Measurements from ENCODE around the gene PDGFRB. TPM values are rescaled to one million over a fixed set of nuclear protein-coding genes. Genes with fewer than 3 reads are reported as not detected.

The PDGFRB gene
- polyA plus RNA-seq, 4 donors = 130 to 148 (median 143) TPM

GRCh38 chr5:150147670-150148069 is 8.0 kb downstream of the PDGFRB start:
- DNase-seq (ENCODE audit: low read depth in 4 of 4, low spot score in 2 of 4) = no peak

GRCh38 chr5:150146862-150147601 is 8.6 kb downstream of the PDGFRB start:
- DNase-seq (ENCODE audit: low read depth in 4 of 4, low spot score in 2 of 4) = no peak

- no peak for DNase-seq (ENCODE audit: low read depth in 4 of 4, low spot score in 2 of 4)
Measured at GRCh38 chr5:150146235-150146634, 9.4 kb downstream of the PDGFRB start.

- no peak for DNase-seq (ENCODE audit: low read depth in 4 of 4, low spot score in 2 of 4)
Measured at GRCh38 chr5:150144879-150145278, 10.8 kb downstream of the PDGFRB start.

- peak in 1 of 4 donors; percentile 68 for DNase-seq (ENCODE audit: low read depth in 4 of 4, low spot score in 2 of 4)
Measured at GRCh38 chr5:150144246-150144801, 11.3 kb downstream of the PDGFRB start.

GRCh38 chr5:150143350-150144245 is 12.0 kb downstream of the PDGFRB start:
- no peak for DNase-seq (ENCODE audit: low read depth in 4 of 4, low spot score in 2 of 4)

- DNase-seq (ENCODE audit: low read depth in 4 of 4, low spot score in 2 of 4) = no peak
Measured at GRCh38 chr5:150142959-150143349, 12.7 kb downstream of the PDGFRB start.

GRCh38 chr5:150142185-150142958 is 13.3 kb downstream of the PDGFRB start:
- DNase-seq (ENCODE audit: low read depth in 4 of 4, low spot score in 2 of 4) = no peak

- no peak for DNase-seq (ENCODE audit: low read depth in 4 of 4, low spot score in 2 of 4)
Measured at GRCh38 chr5:150141544-150142184, 14.0 kb downstream of the PDGFRB start.

- DNase-seq (ENCODE audit: low read depth in 4 of 4, low spot score in 2 of 4) = no peak
Measured at GRCh38 chr5:150140830-150141229, 14.8 kb downstream of the PDGFRB start.

GRCh38 chr5:150139334-150139733 is 16.3 kb downstream of the PDGFRB start:
- no peak for DNase-seq (ENCODE audit: low read depth in 4 of 4, low spot score in 2 of 4)

- DNase-seq (ENCODE audit: low read depth in 4 of 4, low spot score in 2 of 4) = peak in 2 of 4 donors; percentile 81 to 85
Measured at GRCh38 chr5:150138551-150139265, 16.9 kb downstream of the PDGFRB start.

GRCh38 chr5:150137997-150138396 is 17.6 kb downstream of the PDGFRB start:
- no peak for DNase-seq (ENCODE audit: low read depth in 4 of 4, low spot score in 2 of 4)

GRCh38 chr5:150137168-150137957 is 18.3 kb downstream of the PDGFRB start:
- DNase-seq (ENCODE audit: low read depth in 4 of 4, low spot score in 2 of 4) = no peak

- DNase-seq (ENCODE audit: low read depth in 4 of 4, low spot score in 2 of 4) = no peak
Measured at GRCh38 chr5:150136305-150137167, 19.1 kb downstream of the PDGFRB start.

- no peak for DNase-seq (ENCODE audit: low read depth in 4 of 4, low spot score in 2 of 4)
Measured at GRCh38 chr5:150135557-150136304, 19.9 kb downstream of the PDGFRB start.

GRCh38 chr5:150134198-150134588 is 21.5 kb downstream of the PDGFRB start:
- DNase-seq (ENCODE audit: low read depth in 4 of 4, low spot score in 2 of 4) = no peak

Data from left renal cortex interstitium (tissue), 4 donors.